Kidney (tissue), 14 donors: ENCODE measurements around the gene NEURL1B. TPM values are rescaled to one million over a fixed set of nuclear protein-coding genes. Genes with fewer than 3 reads are reported as not detected.

Source experiments
- DNase-seq, 5 donors: peaks; one replicate each; pipeline ENCODE4 v3.0.0-alpha.2; 2013 to 2020
- FAIRE-seq: peaks from 2 replicates; lab custom pipeline; 2012; peaks lifted over from hg19 to GRCh38; lab: Jason Lieb, UNC
- H3K27ac ChIP-seq, 2 donors: one replicate each; pipeline ENCODE4 v1.7.0; 2013; ENCODE audit warnings: low read depth in 2 of 2, low read length in 2 of 2, inconsistent platforms in 1 of 2
- H3K27me3 ChIP-seq: one replicate; pipeline ENCODE4 v1.7.1; 2013; ENCODE audit warnings: low read length, inconsistent platforms; ENCODE audit not compliant: control insufficient read depth, insufficient read depth
- H3K36me3 ChIP-seq, 3 donors: one replicate each; pipeline versions ENCODE4 v1.7.0 to v1.7.1; 2013; ENCODE audit warnings: low read length in 3 of 3, control low read depth in 1 of 3, inconsistent platforms in 1 of 3; ENCODE audit not compliant: insufficient read depth in 3 of 3, control insufficient read depth in 2 of 3
- H3K4me1 ChIP-seq, 3 donors: one replicate each; pipeline versions ENCODE4 v1.7.0 to v1.7.1; 2013; ENCODE audit warnings: low read length in 3 of 3, inconsistent platforms in 1 of 3, low read depth in 1 of 3; ENCODE audit not compliant: control insufficient read depth in 2 of 3, insufficient read depth in 2 of 3
- H3K4me3 ChIP-seq, 3 donors: one replicate each; pipeline versions ENCODE4 v1.7.0 to v1.8.1; 2013; ENCODE audit warnings: low read length in 3 of 3, control low read depth in 1 of 3, inconsistent platforms in 1 of 3
- H3K9ac ChIP-seq, 3 donors: one replicate each; pipeline versions ENCODE4 v1.7.0 to v1.7.1; 2013; ENCODE audit warnings: low read length in 3 of 3, control low read depth in 1 of 3, inconsistent platforms in 1 of 3
- H3K9me3 ChIP-seq, 3 donors: one replicate each; pipeline versions ENCODE4 v1.7.0 to v1.7.1; 2013; ENCODE audit warnings: low read length in 3 of 3, control low read depth in 1 of 3, inconsistent platforms in 1 of 3; ENCODE audit not compliant: control insufficient read depth in 2 of 3, insufficient read depth in 1 of 3
- CTCF ChIP-seq: IDR thresholded peaks from 3 replicates; pipeline ENCODE4 v1.5.1; 2012; ENCODE audit warnings: mild to moderate bottlenecking, moderate library complexity, borderline replicate concordance; ENCODE audit not compliant: insufficient read depth; ENCODE audit errors: extremely low read depth
- intact Hi-C: fragments of 100-400 bp; cut with DNase I; formaldehyde crosslinking; loops from one replicate; pipeline ENCODE4 v1.11.1; 2022
- polyA plus RNA-seq: library from polyadenylated mRNA; stranded (reverse); fragments of 350-450 nt; fragmentation: Illumina TruSeq; extraction: RNeasy Lipid Tissue Mini Kit (QIAGEN cat#74804); gene quantifications from one replicate; pipeline ENCODE4 v1.2.3, GENCODE V29; 2014; ENCODE audit warnings: low read depth, low replicate concordance; ENCODE audit not compliant: insufficient read depth
- total RNA-seq: library from RNA; stranded (reverse); fragmentation: NEBNext Ultra II Directional; extraction: Animal tissue kit (Norgen Biotek cat#: 25700); gene quantifications from one replicate; pipeline ENCODE4 v1.2.1, GENCODE V29; 2021
- donor health status: control.
- donor health status: control.
- donor health status: control.
- donor health status: control.
- donor health status: control.
- donor health status: DM: yes; HTN: yes; CAD: no.
- donor health status: Normal renal cell carcinoma (clear cell type).

Gene NEURL1B
- total and polyA plus RNA-seq, 2 donors from 2014 or later, result 5.4 to 42.6 TPM

DNA sequence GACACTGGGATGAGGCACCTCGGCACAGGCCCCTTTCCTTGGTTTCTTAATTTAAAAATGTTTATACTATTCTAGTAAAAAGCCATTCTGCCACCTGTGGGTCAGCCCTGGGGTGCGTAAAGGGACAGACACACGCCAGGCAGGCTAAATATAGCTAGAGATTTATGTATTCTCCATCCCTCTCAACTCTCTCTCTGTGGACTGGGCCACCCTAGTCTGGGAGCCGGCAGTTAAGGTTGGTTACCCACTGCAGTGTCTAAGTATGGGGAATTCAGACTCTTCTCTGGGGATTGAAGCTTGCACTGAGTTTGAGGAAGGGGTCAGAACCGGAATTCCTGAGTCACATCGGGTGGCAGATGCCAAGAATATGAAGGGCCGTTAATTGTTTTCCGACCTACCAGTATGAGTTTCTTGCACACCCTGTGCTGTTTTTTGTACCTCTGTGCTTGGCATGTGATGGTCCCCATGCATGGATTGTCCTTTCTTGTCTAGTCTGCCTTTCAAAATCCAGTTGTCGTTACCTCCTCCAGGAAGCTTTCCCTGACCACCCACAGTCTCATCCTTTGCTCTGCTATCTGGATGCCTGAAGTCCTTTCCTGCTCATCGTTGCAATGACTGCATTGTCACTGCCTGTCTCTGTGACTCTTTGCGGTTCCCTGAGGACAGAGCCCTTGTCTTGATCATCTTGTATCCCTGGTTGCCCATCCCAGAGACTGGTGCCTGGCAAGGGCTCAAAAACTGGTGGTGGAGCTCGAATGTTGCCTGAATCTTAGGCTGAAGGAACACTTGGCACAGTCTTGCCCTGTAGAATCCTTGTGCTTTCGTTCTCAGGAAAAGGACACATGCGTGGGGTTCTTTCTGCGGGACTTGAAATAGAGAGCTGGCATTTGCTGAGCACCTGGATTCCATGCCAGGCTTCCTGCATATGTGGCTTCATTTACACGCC is 2.1 kb downstream of the NEURL1B start:
- intact Hi-C loops, result no loop called here

DNA sequence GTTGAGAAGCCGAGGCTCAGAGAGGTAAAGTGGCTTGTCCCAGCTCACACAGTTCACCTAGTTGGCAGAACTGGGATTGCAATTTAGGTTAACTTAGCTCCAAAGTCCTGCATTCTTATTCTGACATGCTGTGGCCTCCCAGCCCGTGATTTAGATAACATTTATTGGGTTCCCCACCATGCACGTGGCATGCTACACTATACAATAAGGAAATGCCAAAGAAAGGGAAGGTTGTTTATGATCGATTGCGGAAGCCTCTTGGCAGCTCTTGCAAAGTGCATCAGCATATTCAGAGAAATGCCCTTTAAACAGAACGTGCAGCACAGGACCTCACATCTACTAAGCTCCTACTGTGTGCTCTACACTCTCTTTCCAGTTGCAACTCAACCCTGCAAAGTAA is 3.2 kb downstream of the NEURL1B start:
- intact Hi-C loops, result no loop called here
- no peak overlapping the region for H3K27ac ChIP-seq
- no peak overlapping the region for H3K4me3 ChIP-seq
- DNase-seq (no peak), FAIRE-seq (no peak)
- no peaks in the 10 kb centered on the region for H3K9me3 ChIP-seq
- no peaks in the 10 kb centered on the region for H3K36me3 ChIP-seq
- no peak for TF ChIP-seq CTCF
- H3K4me1 ChIP-seq, result peaks cover 0 to 25% (median 0%) of the 10 kb centered on the region in 3 donors
- H3K27me3 ChIP-seq, result no peaks in the 10 kb centered on the region
- no peak overlapping the region for H3K9ac ChIP-seq

More for the DNA sequence above, 2.1 kb downstream of the NEURL1B start:
- peak overlapping the region in 1 of 2 donors; percentile 36 for H3K27ac ChIP-seq
- H3K4me3 ChIP-seq, result peak overlapping the region in 2 of 3 donors; percentile 59 to 60
- no peak for TF ChIP-seq CTCF
- FAIRE-seq (no peak), DNase-seq (no peak)
- H3K27me3 ChIP-seq, result no peaks in the 10 kb centered on the region
- H3K9me3 ChIP-seq, result no peaks in the 10 kb centered on the region
- H3K9ac ChIP-seq, result peak overlapping the region in 2 of 3 donors; percentile 25 to 40
- H3K4me1 ChIP-seq, result peaks cover 0 to 25% (median 0%) of the 10 kb centered on the region in 3 donors
- H3K36me3 ChIP-seq, result no peaks in the 10 kb centered on the region

DNA sequence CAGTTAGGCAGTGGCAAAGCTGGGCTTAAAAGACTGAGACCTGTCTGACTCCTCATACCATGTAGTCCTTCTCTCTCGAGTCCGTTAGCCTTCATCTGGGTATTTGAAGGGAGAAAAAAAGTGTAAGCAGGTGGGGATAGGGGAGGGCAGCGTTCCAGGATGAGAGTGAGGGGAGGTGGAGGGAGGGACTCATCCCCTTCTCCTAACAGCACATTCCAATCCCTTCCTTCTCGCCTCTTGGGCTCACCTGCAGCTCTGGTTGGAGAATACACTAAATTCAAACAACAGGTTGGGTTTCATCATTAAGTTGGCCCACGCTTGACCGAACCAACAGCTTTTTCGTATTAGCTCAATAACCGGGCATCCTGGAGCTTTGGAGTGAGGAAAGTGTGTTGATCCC is 3.6 kb downstream of the NEURL1B start:
- intact Hi-C loops, result no loop called here
- no peak overlapping the region for H3K9ac ChIP-seq
- no peaks in the 10 kb centered on the region for H3K27me3 ChIP-seq
- FAIRE-seq (no peak), DNase-seq (peak in 1 of 5 donors; percentile 28)
- H3K27ac ChIP-seq, result no peak overlapping the region
- H3K4me1 ChIP-seq, result peaks cover 0 to 27% (median 0%) of the 10 kb centered on the region in 3 donors
- no peak for TF ChIP-seq CTCF
- H3K4me3 ChIP-seq, result no peak overlapping the region
- H3K9me3 ChIP-seq, result no peaks in the 10 kb centered on the region
- no peaks in the 10 kb centered on the region for H3K36me3 ChIP-seq
